ENCODE measurements around the gene DCTN2.

GRCh38 chr12:57582440-57582839, 35.4 kb upstream of the DCTN2 start:
- TF ChIP-seq POLR2A (IDR thresholded peaks at IDR 0.05) = no peak
- no peak for TF ChIP-seq CTCF (IDR thresholded peaks at IDR 0.05)

Data from heart left ventricle (tissue), 13 donors.